ENCODE measurements around the gene OTULINL. TPM values are rescaled to one million over a fixed set of nuclear protein-coding genes. Genes with fewer than 3 reads are reported as not detected.

OTULINL gene
- total RNA-seq, 1 donor from 2014 or later = 0.73 TPM

DNA sequence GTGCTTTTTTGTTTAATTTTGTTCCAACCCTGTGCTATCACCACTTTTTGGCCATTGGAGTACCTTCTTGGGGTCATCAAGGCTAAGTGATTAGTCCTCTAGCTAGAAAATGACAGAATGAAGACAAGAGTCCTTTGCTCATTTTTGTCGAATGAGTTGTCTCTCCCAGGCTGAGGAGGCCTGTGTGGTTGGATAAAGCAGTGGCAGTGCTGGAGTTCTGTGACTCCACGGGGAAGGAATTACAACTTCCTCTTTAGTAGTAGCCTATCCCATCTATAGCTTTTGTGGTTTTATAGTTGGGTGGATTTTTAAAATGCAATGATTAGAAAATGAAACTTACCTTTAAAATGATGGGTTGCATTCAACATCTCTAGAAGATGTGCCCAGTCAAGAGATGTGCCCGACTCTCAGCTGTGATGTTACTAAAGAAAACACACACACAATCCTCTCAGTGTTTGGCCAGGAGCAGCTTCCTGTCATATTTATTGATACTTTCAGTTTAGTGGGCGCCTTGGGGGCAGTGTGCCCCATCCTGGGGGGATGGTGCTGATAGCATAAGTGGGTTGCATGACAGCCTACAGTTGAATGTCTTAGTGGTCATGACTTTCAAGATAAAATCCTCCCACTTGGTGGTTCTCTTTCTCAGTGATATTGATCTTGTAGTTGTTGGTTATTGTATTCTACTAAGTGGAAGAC is 11.9 kb downstream of the OTULINL start:
- TF ChIP-seq, protein P1, sequence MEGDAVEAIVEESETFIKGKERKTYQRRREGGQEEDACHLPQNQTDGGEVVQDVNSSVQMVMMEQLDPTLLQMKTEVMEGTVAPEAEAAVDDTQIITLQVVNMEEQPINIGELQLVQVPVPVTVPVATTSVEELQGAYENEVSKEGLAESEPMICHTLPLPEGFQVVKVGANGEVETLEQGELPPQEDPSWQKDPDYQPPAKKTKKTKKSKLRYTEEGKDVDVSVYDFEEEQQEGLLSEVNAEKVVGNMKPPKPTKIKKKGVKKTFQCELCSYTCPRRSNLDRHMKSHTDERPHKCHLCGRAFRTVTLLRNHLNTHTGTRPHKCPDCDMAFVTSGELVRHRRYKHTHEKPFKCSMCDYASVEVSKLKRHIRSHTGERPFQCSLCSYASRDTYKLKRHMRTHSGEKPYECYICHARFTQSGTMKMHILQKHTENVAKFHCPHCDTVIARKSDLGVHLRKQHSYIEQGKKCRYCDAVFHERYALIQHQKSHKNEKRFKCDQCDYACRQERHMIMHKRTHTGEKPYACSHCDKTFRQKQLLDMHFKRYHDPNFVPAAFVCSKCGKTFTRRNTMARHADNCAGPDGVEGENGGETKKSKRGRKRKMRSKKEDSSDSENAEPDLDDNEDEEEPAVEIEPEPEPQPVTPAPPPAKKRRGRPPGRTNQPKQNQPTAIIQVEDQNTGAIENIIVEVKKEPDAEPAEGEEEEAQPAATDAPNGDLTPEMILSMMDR (IDR thresholded peaks at IDR 0.05) = no peak
- DNase-seq (ENCODE audit: extremely low spot score, unreplicated experiment) = no peak
- H3K27me3 Mint-ChIP-seq (ENCODE audit: unreplicated experiment) = peaks cover 42% of the 10 kb centered on the region
- H3K9me3 Mint-ChIP-seq (ENCODE audit: unreplicated experiment) = no peaks in the 10 kb centered on the region
- no peaks in the 10 kb centered on the region for H3K36me3 Mint-ChIP-seq (ENCODE audit: unreplicated experiment)
- H3K4me3 Mint-ChIP-seq (ENCODE audit: unreplicated experiment) = no peak overlapping the region
- H3K27ac Mint-ChIP-seq (ENCODE audit: unreplicated experiment) = no peak overlapping the region
- H3K4me1 Mint-ChIP-seq (ENCODE audit: unreplicated experiment) = no peaks in the 10 kb centered on the region

DNA sequence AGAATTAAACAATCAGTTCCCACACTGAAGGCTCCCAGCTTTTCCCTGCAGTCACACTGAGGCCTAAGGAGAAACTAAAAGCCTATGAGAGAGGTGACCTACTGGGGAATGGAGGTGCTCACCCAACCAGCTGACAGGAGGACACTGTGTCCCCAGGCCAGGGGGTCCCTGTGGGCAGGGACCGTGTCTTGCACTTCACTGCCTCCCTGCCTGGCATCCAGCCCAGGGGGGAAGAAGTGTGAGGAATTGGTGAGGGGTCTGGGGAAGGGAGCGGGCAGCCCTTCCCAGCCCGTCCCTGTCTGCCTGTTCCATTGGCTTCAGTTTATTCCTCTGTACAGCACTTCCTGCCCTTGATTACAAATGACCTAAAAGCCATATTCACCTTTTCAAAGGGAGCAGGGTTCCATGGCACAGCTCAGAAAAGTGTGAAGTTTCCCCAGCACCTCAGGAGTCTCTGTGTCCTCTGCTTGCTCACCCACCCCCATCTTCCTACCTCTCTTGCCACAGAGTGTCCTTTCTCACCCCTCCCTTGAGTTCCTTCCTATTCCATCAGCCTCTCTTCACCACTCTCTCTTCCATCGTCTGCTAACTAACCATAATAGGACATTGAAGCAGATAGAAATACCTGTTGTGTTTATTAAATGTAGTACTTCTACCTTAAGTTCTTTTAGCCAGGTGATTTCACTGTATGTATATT is 12.9 kb downstream of the OTULINL start:
- Mint-ChIP-seq H3K36me3 (ENCODE audit: unreplicated experiment) (no peaks in the 10 kb centered on the region), H3K27me3 (ENCODE audit: unreplicated experiment) (peaks cover 34% of the 10 kb centered on the region), H3K27ac (ENCODE audit: unreplicated experiment) (no peak overlapping the region), H3K4me3 (ENCODE audit: unreplicated experiment) (no peak overlapping the region), H3K4me1 (ENCODE audit: unreplicated experiment) (no peaks in the 10 kb centered on the region), H3K9me3 (ENCODE audit: unreplicated experiment) (no peaks in the 10 kb centered on the region)
- TF ChIP-seq, protein P1 (IDR thresholded peaks at IDR 0.05) = no peak
- DNase-seq (ENCODE audit: extremely low spot score, unreplicated experiment) = no peak

DNA sequence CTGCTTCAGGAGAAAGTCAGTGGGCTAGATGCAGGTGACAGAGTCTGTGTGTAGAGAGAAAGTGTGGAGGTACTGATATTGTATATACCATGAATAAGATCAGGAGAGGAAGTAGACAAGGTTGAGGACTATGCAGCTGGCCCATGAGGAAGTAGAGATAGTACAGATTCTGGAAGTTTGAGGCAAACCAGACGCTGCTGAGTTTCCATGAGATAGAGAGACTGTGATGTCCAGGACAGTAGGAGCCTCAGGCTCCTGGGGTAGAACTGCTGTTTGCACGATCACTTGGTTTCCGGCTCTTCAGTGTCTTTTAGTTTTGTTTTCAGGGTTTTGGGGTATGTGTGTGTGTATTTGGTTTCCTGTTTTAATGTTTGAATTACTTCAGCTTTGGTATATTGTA is 13.6 kb downstream of the OTULINL start:
- Mint-ChIP-seq H3K27me3 (ENCODE audit: unreplicated experiment) (peaks cover 39% of the 10 kb centered on the region), H3K27ac (ENCODE audit: unreplicated experiment) (no peak overlapping the region), H3K4me1 (ENCODE audit: unreplicated experiment) (no peaks in the 10 kb centered on the region), H3K9me3 (ENCODE audit: unreplicated experiment) (no peaks in the 10 kb centered on the region), H3K4me3 (ENCODE audit: unreplicated experiment) (no peak overlapping the region), H3K36me3 (ENCODE audit: unreplicated experiment) (no peaks in the 10 kb centered on the region)
- DNase-seq (ENCODE audit: extremely low spot score, unreplicated experiment) = peak; percentile 25
- TF ChIP-seq, protein P1 (IDR thresholded peaks at IDR 0.05) = no peak

DNA sequence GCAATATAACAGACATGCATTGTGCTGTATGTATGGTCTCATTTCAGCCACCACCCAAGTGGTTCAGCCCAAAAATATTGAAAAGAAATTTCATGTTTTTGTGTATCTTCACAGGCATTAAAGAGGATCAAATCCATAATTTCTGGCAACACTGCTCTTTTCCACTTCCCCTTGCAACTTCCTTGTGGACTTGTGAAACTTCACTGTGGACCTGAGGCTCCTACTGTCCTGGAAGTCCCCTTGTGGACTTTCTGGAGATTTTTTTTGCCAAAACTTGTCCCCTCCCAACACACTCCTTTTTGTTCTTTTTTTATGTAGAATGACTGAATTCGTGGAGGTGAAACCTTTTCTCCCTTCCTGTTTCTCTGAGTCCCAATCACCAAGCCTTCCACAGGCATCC is 14.3 kb downstream of the OTULINL start:
- no peaks in the 10 kb centered on the region for H3K4me1 Mint-ChIP-seq (ENCODE audit: unreplicated experiment)
- H3K27me3 Mint-ChIP-seq (ENCODE audit: unreplicated experiment) = peaks cover 43% of the 10 kb centered on the region
- no peaks in the 10 kb centered on the region for H3K36me3 Mint-ChIP-seq (ENCODE audit: unreplicated experiment)
- no peak for DNase-seq (ENCODE audit: extremely low spot score, unreplicated experiment)
- no peak overlapping the region for H3K4me3 Mint-ChIP-seq (ENCODE audit: unreplicated experiment)
- TF ChIP-seq, protein P1 (IDR thresholded peaks at IDR 0.05) = no peak
- H3K27ac Mint-ChIP-seq (ENCODE audit: unreplicated experiment) = no peak overlapping the region
- H3K9me3 Mint-ChIP-seq (ENCODE audit: unreplicated experiment) = no peaks in the 10 kb centered on the region

DNA sequence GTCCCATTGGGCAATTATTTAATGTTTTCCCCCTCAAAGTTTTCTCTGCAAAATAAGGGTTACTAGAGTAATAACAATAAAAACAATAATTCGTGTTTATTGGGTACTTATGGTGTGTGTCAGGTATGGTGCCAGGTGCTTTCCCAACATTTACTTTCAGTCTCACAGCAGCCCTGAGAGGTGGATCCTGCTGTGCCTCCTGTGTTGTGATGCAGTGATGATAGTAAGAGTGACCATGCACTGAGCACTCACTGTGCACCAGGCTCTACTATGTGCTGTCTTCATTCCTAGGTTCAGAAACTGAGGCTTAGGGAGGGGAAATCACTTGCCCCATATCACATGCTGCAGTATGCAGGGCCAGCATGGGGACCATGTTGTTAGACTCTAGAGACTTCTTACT is 15.5 kb downstream of the OTULINL start:
- H3K4me3 Mint-ChIP-seq (ENCODE audit: unreplicated experiment) = no peak overlapping the region
- TF ChIP-seq, protein P1 (IDR thresholded peaks at IDR 0.05) = no peak
- H3K27me3 Mint-ChIP-seq (ENCODE audit: unreplicated experiment) = peaks cover 52% of the 10 kb centered on the region
- no peaks in the 10 kb centered on the region for H3K9me3 Mint-ChIP-seq (ENCODE audit: unreplicated experiment)
- no peak overlapping the region for H3K27ac Mint-ChIP-seq (ENCODE audit: unreplicated experiment)
- DNase-seq (ENCODE audit: extremely low spot score, unreplicated experiment) = no peak
- no peaks in the 10 kb centered on the region for H3K4me1 Mint-ChIP-seq (ENCODE audit: unreplicated experiment)
- no peaks in the 10 kb centered on the region for H3K36me3 Mint-ChIP-seq (ENCODE audit: unreplicated experiment)
